CD8-positive, alpha-beta memory T cell (primary cell): ENCODE results near the gene CHRND. TPM values are rescaled to one million over a fixed set of nuclear protein-coding genes. Genes with fewer than 3 reads are reported as not detected.
A peak's percentile ranks its signal among the peaks of the same experiment; 100 is the strongest.

ENCODE experiments used
- CTCF ChIA-PET: fragments of 350-600 bp; sonication (Branson Sonifier 250); formaldehyde crosslinking; loops from one replicate; lab custom pipeline; 2021; ENCODE audit warnings: antibody characterized with exemption; lab: Charles Lee
- POLR2A ChIA-PET: fragments of 350-600 bp; sonication (Branson Sonifier 250); formaldehyde crosslinking; loops from one replicate; lab custom pipeline; 2021; ENCODE audit warnings: antibody characterized with exemption; lab: Charles Lee
- DNase-seq, 5 donors: peaks; one replicate each; pipeline versions ENCODE4 v3.0.0 to v3.0.0-alpha.2; 2020 to 2022; ENCODE audit warnings: mixed read lengths in 1 of 5
- H3K27ac ChIP-seq: one replicate; pipeline ENCODE4 v1.7.0; 2013; ENCODE audit warnings: low read depth, mild to moderate bottlenecking, low read length, moderate library complexity
- H3K27me3 ChIP-seq: 2 replicates; pipeline ENCODE4 v1.7.0; 2013; ENCODE audit warnings: low read length, mild to moderate bottlenecking; ENCODE audit not compliant: insufficient read depth, poor library complexity, severe bottlenecking
- H3K36me3 ChIP-seq: 2 replicates; pipeline ENCODE4 v1.7.0; 2013; ENCODE audit warnings: mild to moderate bottlenecking, low read length, moderate library complexity; ENCODE audit not compliant: insufficient read depth
- H3K4me1 ChIP-seq: 2 replicates; pipeline ENCODE4 v1.7.0; 2013; ENCODE audit warnings: mild to moderate bottlenecking, low read length, moderate library complexity; ENCODE audit not compliant: insufficient read depth
- H3K4me3 ChIP-seq: 2 replicates; pipeline ENCODE4 v1.7.0; 2013; ENCODE audit warnings: mild to moderate bottlenecking, low read length
- H3K9me3 ChIP-seq: 2 replicates; pipeline ENCODE4 v1.7.0; 2013; ENCODE audit warnings: mild to moderate bottlenecking, low read length
- H3K27ac Mint-ChIP-seq, 8 donors: one replicate each; pipeline ENCODE4 v1.8.0; 2020 to 2021; ENCODE audit warnings: mixed read lengths in 8 of 8, mild to moderate bottlenecking in 6 of 8, inconsistent platforms in 3 of 8, moderate library complexity in 3 of 8
- H3K27me3 Mint-ChIP-seq, 2 donors: one replicate each; pipeline ENCODE4 v1.8.0; 2020 to 2021; ENCODE audit warnings: mixed read lengths in 2 of 2, mild to moderate bottlenecking in 1 of 2, moderate library complexity in 1 of 2
- H3K36me3 Mint-ChIP-seq, 3 donors: one replicate each; pipeline ENCODE4 v1.8.0; 2020 to 2021; ENCODE audit warnings: mixed read lengths in 3 of 3, inconsistent platforms in 1 of 3, mild to moderate bottlenecking in 1 of 3
- H3K4me1 Mint-ChIP-seq, 3 donors: one replicate each; pipeline ENCODE4 v1.8.0; 2020 to 2021; ENCODE audit warnings: mixed read lengths in 3 of 3, inconsistent platforms in 1 of 3, mild to moderate bottlenecking in 1 of 3
- H3K4me3 Mint-ChIP-seq, 7 donors: one replicate each; pipeline ENCODE4 v1.8.0; 2020 to 2021; ENCODE audit warnings: mixed read lengths in 7 of 7, mild to moderate bottlenecking in 6 of 7, moderate library complexity in 4 of 7, inconsistent platforms in 2 of 7
- H3K9me3 Mint-ChIP-seq, 5 donors: one replicate each; pipeline ENCODE4 v1.8.0; 2020 to 2022; ENCODE audit warnings: mixed read lengths in 5 of 5, mild to moderate bottlenecking in 3 of 5, moderate library complexity in 2 of 5, inconsistent platforms in 1 of 5
- polyA plus RNA-seq: library from polyadenylated mRNA; unstranded; fragments of 300-500 nt; fragmentation: Illumina TruSeq; gene quantifications from one replicate; pipeline ENCODE4 v1.2.3, GENCODE V29; 2021
- total RNA-seq, 2 experiments: library from RNA; stranded (reverse); gene quantifications; one replicate each; pipeline ENCODE4 v1.2.3, GENCODE V29; 2021

The CHRND gene
- total and polyA plus RNA-seq, 3 experiments from 2014 or later: not detected

- H3K4me1 ChIP-seq: no peaks in the 10 kb centered on the region
- POLR2A ChIA-PET: no interaction called here
- peaks cover 8% of the 10 kb centered on the region for H3K36me3 ChIP-seq
- no peaks in the 10 kb centered on the region for H3K27me3 ChIP-seq
- no peak overlapping the region for H3K27ac ChIP-seq
- CTCF ChIA-PET: no interaction called here
- Mint-ChIP-seq H3K27me3 (no peaks in the 10 kb centered on the region), H3K9me3 (no peaks in the 10 kb centered on the region), H3K27ac (peak overlapping the region in 1 of 8 donors; percentile 2), H3K4me3 (no peak overlapping the region), H3K36me3 (peaks cover 0 to 81% (median 14%) of the 10 kb centered on the region in 3 donors), H3K4me1 (peaks cover 0 to 4% (median 0%) of the 10 kb centered on the region in 3 donors)
- no peaks in the 10 kb centered on the region for H3K9me3 ChIP-seq
- DNase-seq: no peak
- H3K4me3 ChIP-seq: no peak overlapping the region
These were observed 49.4 kb downstream of the CHRND start for GRCh38 chr2:232575404-232575746.

- Mint-ChIP-seq H3K9me3 (no peaks in the 10 kb centered on the region), H3K27ac (peak overlapping the region in 1 of 8 donors; percentile 56), H3K4me3 (no peak overlapping the region), H3K36me3 (peaks cover 9 to 81% (median 20%) of the 10 kb centered on the region in 3 donors), H3K4me1 (peaks cover 0 to 4% (median 0%) of the 10 kb centered on the region in 3 donors), H3K27me3 (no peaks in the 10 kb centered on the region)
- no peaks in the 10 kb centered on the region for H3K27me3 ChIP-seq
- POLR2A ChIA-PET: no interaction called here
- H3K4me1 ChIP-seq: no peaks in the 10 kb centered on the region
- CTCF ChIA-PET: interaction anchor here (0.6 kb wide), 1 partner anchor 10 kb away, joined by 3 read pairs; no protein-coding TSS in a partner anchor
- H3K9me3 ChIP-seq: no peaks in the 10 kb centered on the region
- no peak overlapping the region for H3K27ac ChIP-seq
- no peak for DNase-seq
- peaks cover 20% of the 10 kb centered on the region for H3K36me3 ChIP-seq
- no peak overlapping the region for H3K4me3 ChIP-seq
These were observed 51.0 kb downstream of the CHRND start for GRCh38 chr2:232576995-232577394.

- Mint-ChIP-seq H3K4me3 (no peak overlapping the region), H3K9me3 (no peaks in the 10 kb centered on the region), H3K36me3 (peaks cover 9 to 81% (median 24%) of the 10 kb centered on the region in 3 donors), H3K27ac (peak overlapping the region in 1 of 8 donors; percentile 66), H3K27me3 (no peaks in the 10 kb centered on the region), H3K4me1 (peaks cover 0 to 4% (median 0%) of the 10 kb centered on the region in 3 donors)
- Histone ChIP-seq H3K36me3 (peaks cover 20% of the 10 kb centered on the region), H3K4me1 (no peaks in the 10 kb centered on the region), H3K27me3 (no peaks in the 10 kb centered on the region), H3K4me3 (no peak overlapping the region), H3K27ac (no peak overlapping the region), H3K9me3 (no peaks in the 10 kb centered on the region)
- DNase-seq: no peak
- ChIA-PET CTCF (no interaction called here), POLR2A (no interaction called here)
These were observed 51.9 kb downstream of the CHRND start for GRCh38 chr2:232577841-232578240.

- Histone ChIP-seq H3K4me3 (no peak overlapping the region), H3K27ac (no peak overlapping the region), H3K27me3 (no peaks in the 10 kb centered on the region), H3K36me3 (peaks cover 17% of the 10 kb centered on the region), H3K9me3 (no peaks in the 10 kb centered on the region), H3K4me1 (no peaks in the 10 kb centered on the region)
- no peak overlapping the region for H3K4me3 Mint-ChIP-seq
- H3K27me3 Mint-ChIP-seq: no peaks in the 10 kb centered on the region
- peaks cover 9 to 83% (median 28%) of the 10 kb centered on the region in 3 donors for H3K36me3 Mint-ChIP-seq
- POLR2A ChIA-PET: no interaction called here
- peak overlapping the region in 1 of 8 donors; percentile 3 for H3K27ac Mint-ChIP-seq
- H3K9me3 Mint-ChIP-seq: no peaks in the 10 kb centered on the region
- no peak for DNase-seq
- H3K4me1 Mint-ChIP-seq: peaks cover 0 to 4% (median 0%) of the 10 kb centered on the region in 3 donors
- CTCF ChIA-PET: no interaction called here
These were observed 52.7 kb downstream of the CHRND start for GRCh38 chr2:232578626-232579025.

DNA sequence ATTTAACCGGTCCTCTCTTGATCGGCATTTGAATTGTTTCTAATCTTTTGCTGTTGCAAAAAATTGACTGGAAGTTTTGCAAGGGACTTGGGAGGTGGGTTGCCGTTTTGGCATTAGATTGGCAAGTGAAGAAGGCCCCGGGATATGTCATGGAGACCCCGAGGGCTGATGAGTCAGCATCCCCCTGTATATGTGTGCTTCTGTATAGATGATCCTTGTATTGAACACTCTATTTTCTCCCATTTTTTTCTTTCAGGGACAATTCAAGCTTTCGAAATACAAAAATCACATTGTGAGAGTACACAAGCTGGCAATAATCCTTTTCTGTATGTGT, 54.7 kb downstream of the CHRND start:
- Mint-ChIP-seq H3K4me3 (no peak overlapping the region), H3K36me3 (peaks cover 18 to 79% (median 25%) of the 10 kb centered on the region in 3 donors), H3K27ac (peak overlapping the region in 1 of 8 donors; percentile 17), H3K9me3 (no peaks in the 10 kb centered on the region), H3K27me3 (no peaks in the 10 kb centered on the region), H3K4me1 (peaks cover 0 to 4% (median 0%) of the 10 kb centered on the region in 3 donors)
- Histone ChIP-seq H3K27me3 (no peaks in the 10 kb centered on the region), H3K9me3 (no peaks in the 10 kb centered on the region), H3K4me1 (no peaks in the 10 kb centered on the region), H3K27ac (no peak overlapping the region), H3K4me3 (no peak overlapping the region), H3K36me3 (peaks cover 17% of the 10 kb centered on the region)
- CTCF ChIA-PET: no interaction called here
- POLR2A ChIA-PET: no interaction called here
- no peak for DNase-seq

GRCh38 chr2:232581725-232582124, 55.8 kb downstream of the CHRND start:
- no peaks in the 10 kb centered on the region for H3K4me1 ChIP-seq
- H3K27me3 ChIP-seq: no peaks in the 10 kb centered on the region
- H3K27ac Mint-ChIP-seq: no peak overlapping the region
- peaks cover 0 to 4% (median 0%) of the 10 kb centered on the region in 3 donors for H3K4me1 Mint-ChIP-seq
- peaks cover 18 to 74% (median 25%) of the 10 kb centered on the region in 3 donors for H3K36me3 Mint-ChIP-seq
- no peak overlapping the region for H3K4me3 ChIP-seq
- H3K27ac ChIP-seq: no peak overlapping the region
- no peak overlapping the region for H3K4me3 Mint-ChIP-seq
- peaks cover 17% of the 10 kb centered on the region for H3K36me3 ChIP-seq
- ChIA-PET CTCF (interaction anchor here (0.8 to 1.1 kb wide), 2 partner anchors 9 to 18 kb away, joined by 3 read pairs; no protein-coding TSS in a partner anchor), POLR2A (no interaction called here)
- DNase-seq: no peak
- H3K9me3 Mint-ChIP-seq: no peaks in the 10 kb centered on the region
- no peaks in the 10 kb centered on the region for H3K9me3 ChIP-seq
- no peaks in the 10 kb centered on the region for H3K27me3 Mint-ChIP-seq

DNA sequence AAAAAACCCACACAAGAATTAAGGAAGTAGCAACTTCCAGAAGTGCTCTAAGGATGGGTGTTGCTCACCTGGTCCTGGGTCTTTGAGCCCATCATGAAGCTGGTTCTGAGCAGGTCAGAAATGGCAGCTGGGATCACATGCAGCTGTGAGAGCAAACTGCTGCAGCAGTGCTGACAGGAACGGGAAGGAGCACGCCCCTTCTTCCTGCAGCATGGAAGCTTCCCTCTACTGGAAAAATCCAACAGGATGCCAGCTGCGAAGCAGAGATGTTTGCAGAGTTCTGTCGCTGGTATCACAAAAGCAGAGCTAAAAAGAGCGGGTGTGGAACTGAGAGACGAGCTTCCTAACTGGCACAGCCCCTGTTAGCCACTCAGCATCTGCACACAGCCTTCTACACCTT, 58.3 kb downstream of the CHRND start:
- Mint-ChIP-seq H3K9me3 (no peaks in the 10 kb centered on the region), H3K27me3 (peaks cover 0 to 2% of the 10 kb centered on the region in 2 donors), H3K36me3 (peaks cover 18 to 57% (median 22%) of the 10 kb centered on the region in 3 donors), H3K4me1 (no peaks in the 10 kb centered on the region), H3K4me3 (no peak overlapping the region), H3K27ac (peak overlapping the region in 1 of 8 donors; percentile 9)
- Histone ChIP-seq H3K4me1 (no peaks in the 10 kb centered on the region), H3K4me3 (no peak overlapping the region), H3K36me3 (peaks cover 17% of the 10 kb centered on the region), H3K9me3 (no peaks in the 10 kb centered on the region), H3K27me3 (no peaks in the 10 kb centered on the region), H3K27ac (no peak overlapping the region)
- ChIA-PET POLR2A (no interaction called here), CTCF (no interaction called here)
- DNase-seq: no peak
